HG03521 (cell line): ENCODE results near the gene GSC2.
"Not testable (repeated sequence)": the region's sequence is repeated elsewhere in the genome, so short reads cannot be mapped to it uniquely, and the experiment has no call there.

Experiments used
- ATAC-seq: cut with Tn5 transposase; IDR thresholded peaks from one replicate; pipeline ENCODE4 v1.9.1; 2021; ENCODE audit warnings: mild to moderate bottlenecking, moderate library complexity; ENCODE audit not compliant: unreplicated experiment

The GSC2 gene

DNA sequence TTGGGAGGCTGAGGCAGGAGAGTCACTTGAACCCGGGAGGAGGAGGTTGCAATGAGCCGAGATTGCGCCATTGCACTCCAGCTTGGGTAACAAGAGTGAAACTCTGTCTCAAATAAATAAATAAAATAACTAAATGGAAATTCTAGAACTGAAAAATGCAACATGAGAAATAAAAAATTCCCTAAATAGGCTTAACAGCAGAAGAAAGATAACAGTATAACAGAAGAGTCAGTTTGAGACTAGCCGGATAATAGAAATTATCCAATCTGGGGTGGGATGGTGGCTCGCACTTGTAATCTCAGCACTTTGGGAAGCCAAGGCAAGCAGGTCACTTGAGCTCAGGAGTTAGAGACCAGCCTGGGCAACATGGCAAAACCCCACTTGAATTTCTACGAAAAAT, 14.3 kb upstream of the GSC2 start:
- no peak for ATAC-seq

GRCh38 chr22:19158649-19159048, 8.6 kb upstream of the GSC2 start:
- not testable (repeated sequence) for ATAC-seq

DNA sequence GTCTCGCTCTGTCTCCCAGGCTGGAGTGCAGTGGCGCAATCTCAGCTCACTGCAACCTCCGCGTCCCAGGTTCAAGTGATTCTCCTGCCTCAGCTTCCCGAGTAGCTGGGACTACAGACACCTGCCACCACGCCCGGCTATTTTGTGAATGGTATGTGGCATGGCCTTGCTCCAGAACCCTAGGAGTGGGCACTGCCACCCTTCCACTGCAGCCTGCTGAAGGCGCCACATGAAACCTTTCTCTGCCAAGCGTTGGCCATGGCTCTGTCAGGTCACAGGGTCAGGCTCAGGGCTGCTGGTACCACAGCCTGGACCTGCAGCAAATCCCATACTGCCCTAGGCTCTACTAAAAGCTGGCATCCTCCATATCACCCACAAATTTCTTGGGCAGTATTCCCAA, 6.0 kb upstream of the GSC2 start:
- ATAC-seq, result not testable (repeated sequence)

- ATAC-seq, result no peak
Observed at GRCh38 chr22:19152942-19153883, 3.1 kb upstream of the GSC2 start.

DNA sequence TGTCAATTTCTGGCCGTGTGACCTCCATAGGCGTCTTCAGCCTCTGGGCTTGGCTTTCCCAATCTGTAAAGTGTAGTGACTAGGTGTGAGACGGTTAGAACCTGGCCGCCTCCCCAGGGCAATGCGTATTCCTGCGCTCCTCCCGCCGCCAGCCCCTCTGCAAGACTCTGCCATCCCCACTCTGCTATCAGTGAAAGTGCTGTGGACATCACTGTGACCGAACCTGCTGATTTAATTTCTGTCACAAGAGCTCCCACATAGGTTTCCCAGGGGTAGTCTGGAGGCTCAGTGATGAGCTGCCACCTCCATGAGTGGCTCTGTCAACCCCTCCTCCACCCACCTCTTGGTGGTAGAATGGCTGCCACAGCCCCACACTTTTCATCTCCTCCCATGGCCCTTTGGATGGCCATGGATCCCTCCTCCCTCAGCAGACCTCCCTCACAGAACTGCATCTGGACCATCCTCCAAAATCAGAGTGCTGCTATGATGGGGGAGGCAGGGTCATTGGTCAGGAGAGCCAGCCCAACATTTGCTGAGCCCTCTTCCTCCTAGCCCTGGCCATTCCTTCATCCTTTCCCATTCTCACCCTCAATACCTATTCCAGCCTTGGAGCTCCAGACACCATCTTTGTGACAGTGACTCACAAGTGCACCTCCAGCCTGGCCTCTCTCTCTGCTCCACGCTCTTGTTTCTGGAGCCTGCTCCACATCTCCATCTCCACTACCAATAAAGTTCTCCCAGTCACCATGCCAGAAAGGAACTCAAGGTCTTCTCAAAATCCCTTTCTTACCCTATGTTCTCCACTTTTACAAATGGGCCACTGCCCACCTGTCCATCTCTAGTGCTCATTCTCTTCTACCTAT, 1.5 kb upstream of the GSC2 start:
- ATAC-seq, result no peak

GRCh38 chr22:19150482-19151328, 613 bp upstream of the GSC2 start:
- no peak for ATAC-seq

- ATAC-seq, result no peak
Observed at GRCh38 chr22:19149047-19149883, 827 bp downstream of the GSC2 start.

GRCh38 chr22:19148417-19149046, 1.6 kb downstream of the GSC2 start:
- ATAC-seq, result no peak

GRCh38 chr22:19147195-19147780, 2.8 kb downstream of the GSC2 start:
- ATAC-seq, result no peak

DNA sequence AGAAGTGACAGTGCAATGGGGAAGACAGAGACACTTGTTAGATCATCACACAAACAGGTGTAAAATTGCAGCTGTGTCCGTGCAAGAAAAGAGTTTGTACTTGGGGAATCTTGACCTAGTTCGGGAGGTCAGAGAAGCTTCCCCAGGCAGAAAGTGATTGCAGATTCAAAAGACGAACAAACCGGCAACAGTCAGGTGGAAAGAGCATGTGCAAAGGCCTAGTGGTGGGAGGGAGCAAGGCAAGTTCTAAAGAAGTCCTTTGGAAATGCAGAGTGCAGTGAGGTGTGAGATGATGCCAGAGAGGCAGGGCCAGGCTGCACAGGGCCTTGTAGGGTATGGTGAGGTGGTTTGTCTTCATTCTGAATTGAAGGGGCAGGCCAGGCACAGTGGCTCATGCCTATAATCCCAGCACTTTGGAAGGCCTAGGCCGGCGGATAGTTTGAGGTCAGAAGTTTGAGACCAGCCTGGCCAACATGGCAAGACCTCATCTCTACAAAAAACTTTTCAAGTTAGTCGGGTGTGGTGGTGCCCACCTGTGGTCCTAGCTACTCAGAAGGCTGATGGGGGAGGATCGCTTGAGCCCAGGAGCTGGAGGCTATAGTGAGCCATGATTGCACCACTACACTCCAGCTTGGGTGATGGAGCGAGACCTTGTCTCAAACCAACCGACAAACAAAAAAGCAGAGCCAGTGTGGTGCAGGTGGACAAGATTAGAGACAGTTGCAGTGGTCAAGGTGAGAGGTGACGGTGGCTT, 3.7 kb downstream of the GSC2 start:
- ATAC-seq, result no peak

DNA sequence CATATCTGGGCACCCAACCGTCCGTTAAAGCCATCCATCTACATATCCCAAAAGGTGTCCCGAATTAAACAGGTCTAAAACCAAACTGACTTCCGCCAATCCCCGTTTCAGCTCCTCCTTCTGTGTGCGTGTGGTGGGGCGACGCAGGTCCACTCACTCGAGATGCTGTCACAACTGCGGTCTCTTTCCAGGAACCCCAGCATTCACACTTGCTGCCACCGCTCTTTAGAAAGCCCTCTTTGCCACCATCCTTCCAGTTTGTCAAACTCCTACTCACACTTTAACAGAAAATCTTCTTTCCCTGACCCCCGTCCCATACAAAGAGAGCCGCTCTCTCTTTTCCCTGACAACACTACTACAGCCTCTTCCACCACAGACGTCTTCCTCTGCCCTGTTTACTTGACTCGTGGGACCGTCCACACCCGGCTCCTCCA, 6.1 kb downstream of the GSC2 start:
- ATAC-seq, result no peak

- ATAC-seq, result no peak
Observed at GRCh38 chr22:19143212-19143611, 6.9 kb downstream of the GSC2 start.

- no peak for ATAC-seq
Observed at GRCh38 chr22:19142394-19142793, 7.7 kb downstream of the GSC2 start.

DNA sequence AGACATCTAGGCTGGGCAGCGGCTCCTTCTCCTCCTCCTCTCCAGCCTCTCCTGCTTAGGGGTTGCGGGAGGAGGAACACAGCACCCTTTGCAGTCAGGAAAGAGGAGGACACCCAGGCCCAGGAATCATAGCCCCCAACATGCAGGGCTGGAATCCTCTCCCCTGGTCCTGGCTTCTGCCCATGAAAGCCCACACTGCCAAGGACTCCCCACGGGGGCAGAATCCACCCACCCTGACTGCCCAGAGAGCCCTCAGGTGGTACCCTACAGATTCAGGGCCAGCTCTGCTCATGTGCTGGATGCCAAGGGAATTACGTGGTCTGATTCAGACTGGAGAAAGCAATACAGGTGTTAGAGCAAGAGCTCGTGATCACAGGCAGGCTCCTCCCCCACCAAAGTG, 10.1 kb downstream of the GSC2 start:
- ATAC-seq, result no peak

- ATAC-seq, result no peak
Observed at GRCh38 chr22:19139001-19139356, 11.1 kb downstream of the GSC2 start.

- no peak for ATAC-seq
Observed at GRCh38 chr22:19138217-19139000, 11.7 kb downstream of the GSC2 start.

GRCh38 chr22:19137384-19138216, 12.5 kb downstream of the GSC2 start:
- no peak for ATAC-seq
